HepG2 (cell line): ENCODE data around the gene SYNGR4. TPM values are rescaled to one million over a fixed set of nuclear protein-coding genes. Genes with fewer than 3 reads are reported as not detected.

Experiments used
- AGO1 ChIP-seq: fragments of 200-400 bp; formaldehyde crosslinking; IDR thresholded peaks from 2 replicates; pipeline ENCODE4 v1.6.1; 2017; ENCODE audit warnings: mild to moderate bottlenecking, low read depth, low read length, moderate library complexity; ENCODE audit not compliant: poor library complexity, severe bottlenecking
- BRCA1 ChIP-seq: sonication (generic); formaldehyde crosslinking; IDR thresholded peaks from 2 replicates; pipeline ENCODE4 v1.4.0; 2020; ENCODE audit warnings: missing genetic modification reagents
- ELF3 ChIP-seq: IDR thresholded peaks from 2 replicates; pipeline ENCODE4 v1.6.1; 2016; ENCODE audit warnings: missing genetic modification reagents, missing compliant biosample characterization
- FOXO1 ChIP-seq: sonication (generic); formaldehyde crosslinking; IDR thresholded peaks from 2 replicates; pipeline ENCODE4 v1.4.0; 2020; ENCODE audit warnings: missing genetic modification reagents
- FOXP1 ChIP-seq, 2 experiments: fragments of 450-650 bp in 1 of 2; IDR thresholded peaks; 2 replicates each; pipeline ENCODE4 v1.6.1; 2017 to 2018; ENCODE audit warnings: antibody characterized with exemption in 1 of 2
- FUBP1 ChIP-seq: sonication (generic); formaldehyde crosslinking; IDR thresholded peaks from 2 replicates; pipeline ENCODE4 v1.5.1; 2020; ENCODE audit warnings: missing genetic modification reagents, mild to moderate bottlenecking, borderline replicate concordance
- HNRNPK ChIP-seq: fragments of 200-400 bp; formaldehyde crosslinking; IDR thresholded peaks from 2 replicates; pipeline ENCODE4 v1.6.1; 2018; ENCODE audit warnings: low read length, low read depth, moderate library complexity, mild to moderate bottlenecking; ENCODE audit not compliant: poor library complexity, severe bottlenecking
- HOXA3 ChIP-seq: sonication (generic); formaldehyde crosslinking; IDR thresholded peaks from 2 replicates; pipeline ENCODE4 v1.5.0; 2020; ENCODE audit warnings: missing genetic modification reagents
- KAT2B ChIP-seq: fragments of 150-350 bp; IDR thresholded peaks from 2 replicates; pipeline ENCODE4 v1.6.1; 2014; ENCODE audit warnings: low read depth, low read length, borderline replicate concordance
- KDM2A ChIP-seq: sonication (generic); formaldehyde crosslinking; IDR thresholded peaks from 2 replicates; pipeline ENCODE4 v1.4.0; 2020; ENCODE audit warnings: low read depth, missing genetic modification reagents, borderline replicate concordance
- MYNN ChIP-seq: sonication (generic); formaldehyde crosslinking; IDR thresholded peaks from 2 replicates; pipeline ENCODE4 v1.4.0; 2020; ENCODE audit warnings: mild to moderate bottlenecking, low read depth, missing genetic modification reagents
- PPARG ChIP-seq: conservative IDR thresholded peaks from 2 replicates; pipeline ENCODE4 v1.6.1; 2016; ENCODE audit warnings: missing biosample characterization, missing genetic modification reagents
- RBM22 ChIP-seq: fragments of 200-400 bp; formaldehyde crosslinking; optimal IDR thresholded peaks from 2 replicates; pipeline ENCODE3; 2017; ENCODE audit warnings: mild to moderate bottlenecking, low read length, moderate library complexity
- SP1 ChIP-seq, 2 experiments: fragments of 450-650 bp in 1 of 2; sonication (generic) in 1 of 2; formaldehyde crosslinking in 1 of 2; IDR thresholded peaks; 2 replicates each; pipeline versions ENCODE4 v1.4.0 to v1.6.1; 2016 to 2020; ENCODE audit warnings: missing genetic modification reagents in 1 of 2
- TAF15 ChIP-seq: fragments of 200-400 bp; formaldehyde crosslinking; IDR thresholded peaks from one replicate; pipeline ENCODE4 v1.6.1; 2018; ENCODE audit warnings: mild to moderate bottlenecking, low read depth, low read length; ENCODE audit not compliant: poor library complexity, severe bottlenecking
- TERF1 ChIP-seq: sonication (generic); formaldehyde crosslinking; IDR thresholded peaks from 2 replicates; pipeline ENCODE4 v1.8.0; 2022; ENCODE audit warnings: mild to moderate bottlenecking, missing genetic modification reagents, moderate library complexity
- ZEB1 ChIP-seq: IDR thresholded peaks from 2 replicates; pipeline ENCODE4 v1.6.1; 2012; ENCODE audit warnings: mild to moderate bottlenecking, low read depth, inconsistent platforms; ENCODE audit not compliant: insufficient replicate concordance
- ZFAT ChIP-seq: sonication (generic); formaldehyde crosslinking; conservative IDR thresholded peaks from 2 replicates; pipeline ENCODE4 v1.8.1; 2023; ENCODE audit warnings: missing genetic modification reagents, inconsistent platforms
- ZNF646 ChIP-seq: sonication (generic); formaldehyde crosslinking; IDR thresholded peaks from 2 replicates; pipeline ENCODE4 v1.9.0; 2021; ENCODE audit warnings: mild to moderate bottlenecking, missing genetic modification reagents
- ZSCAN30 ChIP-seq: sonication (generic); formaldehyde crosslinking; IDR thresholded peaks from 2 replicates; pipeline ENCODE4 v1.5.0; 2020; ENCODE audit warnings: mild to moderate bottlenecking, missing genetic modification reagents
- polyA plus RNA-seq, 8 experiments: library from polyadenylated mRNA; depleted of rRNA in 3 of 8; stranded (reverse) in 7 of 8; unstranded in 1 of 8; fragments of >200 nt; fragmentation: Illumina TruSeq in 4 of 8; extraction: Trizol in 4 of 8; gene quantifications; 2 replicates each; pipeline versions ENCODE4 v1.2.1 to v1.2.3, GENCODE V29; 2011 to 2016; ENCODE audit warnings: low read depth in 4 of 8, missing spikeins in 1 of 8, mixed read lengths in 1 of 8; ENCODE audit not compliant: insufficient read depth in 1 of 8
- total RNA-seq, 5 experiments: library from RNA; depleted of rRNA; stranded (reverse); fragments of >200 nt; fragmentation: Illumina TruSeq; extraction: Trizol; gene quantifications; 2 replicates each; pipeline ENCODE4 v1.2.3, GENCODE V29; 2016; ENCODE audit warnings: low read depth in 1 of 5

The SYNGR4 gene
- total and polyA plus RNA-seq, 2 of the 13 experiments (the other 11 are each of a cell fraction or from before 2014, with no cell fraction given) = not detected

- TF ChIP-seq ZEB1 (no peak), MYNN (CRISPR knock-in tag) (no peak), AGO1 (no peak), BRCA1 (CRISPR knock-in tag) (no peak), TERF1 (CRISPR knock-in tag) (no peak), HOXA3 (CRISPR knock-in tag) (peak; percentile 11; the same call in 1 of the 2 replicates), ZNF646 (CRISPR knock-in tag) (no peak), FOXP1 (IDR thresholded peaks at IDR 0.05) (no peak), FOXP1 (CRISPR knock-in tag; IDR thresholded peaks at IDR 0.05) (no peak), SP1 (IDR thresholded peaks at IDR 0.05) (no peak), SP1 (CRISPR knock-in tag; IDR thresholded peaks at IDR 0.05) (peak; percentile 48; the same call in 1 of the 2 replicates), HNRNPK (no peak), PPARG (CRISPR knock-in tag) (no peak), ZFAT (no peak), TAF15 (no peak), RBM22 (no peak), ELF3 (CRISPR knock-in tag) (no peak), KAT2B (no peak), FOXO1 (no peak), KDM2A (no peak), ZSCAN30 (no peak), FUBP1 (CRISPR knock-in tag) (no peak)
Measured at GRCh38 chr19:48398375-48399235, 34.4 kb downstream of the SYNGR4 start (continued).
